ENCODE results near the gene PNMT. TPM values are rescaled to one million over a fixed set of nuclear protein-coding genes. Genes with fewer than 3 reads are reported as not detected.

The PNMT gene
- total and polyA plus RNA-seq, 2 of the 13 experiments (the other 11 are each of a cell fraction or from before 2014, with no cell fraction given), result 0.25 TPM; not detected in 1

GRCh38 chr17:39671651-39672521 is 3.6 kb downstream of the PNMT start (continued):
- TF ChIP-seq CSRNP2 (CRISPR knock-in tag; conservative IDR thresholded peaks at IDR 0.05; ENCODE audit: low read depth) (no peak), SRSF4 (IDR thresholded peaks at IDR 0.05; ENCODE audit: low read depth, low read length, poor library complexity, severe bottlenecking) (no peak), AGO2 (optimal IDR thresholded peaks at IDR 0.05; ENCODE audit: low read depth, low read length) (peak; percentile 87), ZNF362 (CRISPR knock-in tag; IDR thresholded peaks at IDR 0.05; ENCODE audit: borderline replicate concordance) (0 out of 2 replicates have a peak, but pooled peaks have one; percentile 46), MAF1 (CRISPR knock-in tag; IDR thresholded peaks at IDR 0.05; ENCODE audit: borderline replicate concordance) (no peak), ZNF749 (CRISPR knock-in tag; IDR thresholded peaks at IDR 0.05; ENCODE audit: borderline replicate concordance) (no peak), KLF13 (CRISPR knock-in tag; IDR thresholded peaks at IDR 0.05) (peak; percentile 70; the same call in 1 of the 2 replicates), STAT5B (CRISPR knock-in tag; IDR thresholded peaks at IDR 0.05) (no peak), ZNF558 (CRISPR knock-in tag; IDR thresholded peaks at IDR 0.05; ENCODE audit: borderline replicate concordance) (no peak), KDM4B (CRISPR knock-in tag; IDR thresholded peaks at IDR 0.05) (no peak), LRRFIP1 (CRISPR knock-in tag; conservative IDR thresholded peaks at IDR 0.05) (no peak), PBX2 (CRISPR knock-in tag; IDR thresholded peaks at IDR 0.05) (no peak), JARID2 (CRISPR knock-in tag; IDR thresholded peaks at IDR 0.05; ENCODE audit: insufficient replicate concordance) (no peak), NAIF1 (CRISPR knock-in tag; IDR thresholded peaks at IDR 0.05; ENCODE audit: borderline replicate concordance) (no peak), PHF20 (CRISPR knock-in tag; IDR thresholded peaks at IDR 0.05) (no peak), ZNF530 (CRISPR knock-in tag; IDR thresholded peaks at IDR 0.05; ENCODE audit: low read depth) (no peak), IRF2 (CRISPR knock-in tag; IDR thresholded peaks at IDR 0.05) (peak; percentile 87), SP4 (CRISPR knock-in tag; IDR thresholded peaks at IDR 0.05) (peak; percentile 63; the same call in 1 of the 2 replicates), ZNF737 (CRISPR knock-in tag; IDR thresholded peaks at IDR 0.05; ENCODE audit: borderline replicate concordance) (no peak), IKZF4 (CRISPR knock-in tag; IDR thresholded peaks at IDR 0.05; ENCODE audit: borderline replicate concordance, low read depth, not compliant biosample characterization) (peak; percentile 43)
